Measurements from ENCODE around the gene KCNN2.

Gene KCNN2

DNA sequence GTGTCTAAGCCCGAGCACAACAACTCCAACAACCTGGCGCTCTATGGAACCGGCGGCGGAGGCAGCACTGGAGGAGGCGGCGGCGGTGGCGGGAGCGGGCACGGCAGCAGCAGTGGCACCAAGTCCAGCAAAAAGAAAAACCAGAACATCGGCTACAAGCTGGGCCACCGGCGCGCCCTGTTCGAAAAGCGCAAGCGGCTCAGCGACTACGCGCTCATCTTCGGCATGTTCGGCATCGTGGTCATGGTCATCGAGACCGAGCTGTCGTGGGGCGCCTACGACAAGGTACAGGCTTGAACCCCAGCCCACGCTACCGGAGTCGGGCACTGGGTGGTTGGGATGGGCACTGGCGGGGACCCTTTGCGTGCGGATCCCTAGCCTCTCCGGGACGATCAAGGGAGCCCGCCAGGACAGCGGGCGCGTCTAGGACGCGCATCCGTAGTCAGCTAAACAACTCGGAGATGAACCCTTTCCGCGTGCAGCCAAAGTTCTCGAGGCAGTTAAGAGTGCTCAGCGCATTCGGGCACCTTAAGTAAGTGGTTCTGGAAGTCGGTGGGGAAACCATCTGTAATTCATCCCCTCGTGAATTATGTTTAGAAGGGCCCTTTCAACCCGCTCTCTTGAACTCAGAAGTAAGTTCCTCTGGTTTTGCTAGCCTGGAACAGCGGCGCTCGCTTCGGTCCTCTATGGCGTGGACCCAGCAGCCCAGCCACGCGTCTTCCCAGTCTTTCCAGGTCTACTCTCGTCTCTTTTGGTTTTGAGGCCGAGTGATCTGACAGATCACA lies 1.3 kb downstream of the KCNN2 start:
- DNase-seq: peak; percentile 26

DNA sequence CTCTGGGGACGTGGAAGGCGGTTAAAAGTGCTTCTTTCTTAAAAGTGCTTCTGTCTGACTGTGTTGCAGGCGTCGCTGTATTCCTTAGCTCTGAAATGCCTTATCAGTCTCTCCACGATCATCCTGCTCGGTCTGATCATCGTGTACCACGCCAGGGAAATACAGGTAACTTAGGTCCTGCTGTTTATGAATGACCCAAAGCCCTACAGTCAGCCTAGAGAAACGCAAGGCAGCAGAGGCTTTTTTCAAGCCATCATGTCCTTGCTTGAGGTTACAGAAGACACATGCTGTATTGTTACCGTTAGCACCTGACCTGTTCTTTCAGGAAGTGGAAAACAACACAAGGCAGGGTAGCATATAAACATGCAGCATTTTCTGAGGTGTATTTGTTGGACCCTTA lies 2.0 kb downstream of the KCNN2 start:
- peak; percentile 52 for DNase-seq

DNA sequence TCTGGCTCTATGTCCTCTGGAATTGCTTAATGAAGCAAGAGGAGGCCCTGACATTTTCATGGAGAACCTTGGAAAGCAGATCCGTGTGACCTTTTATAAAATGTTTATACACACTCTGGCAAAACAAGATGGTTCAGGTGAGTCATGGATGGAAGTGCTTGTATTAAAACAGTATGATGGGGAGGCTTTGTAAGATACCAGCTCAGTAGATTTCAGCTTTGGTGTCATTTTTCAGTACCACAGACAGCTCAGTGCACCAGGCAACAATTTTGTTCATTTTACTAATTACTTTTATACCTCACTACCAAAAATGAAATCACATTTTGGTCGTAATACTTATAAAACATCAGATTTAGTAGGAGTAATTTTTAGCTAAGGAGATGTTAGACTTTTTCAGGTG lies 5.2 kb downstream of the KCNN2 start:
- peak; percentile 21 for DNase-seq

DNA sequence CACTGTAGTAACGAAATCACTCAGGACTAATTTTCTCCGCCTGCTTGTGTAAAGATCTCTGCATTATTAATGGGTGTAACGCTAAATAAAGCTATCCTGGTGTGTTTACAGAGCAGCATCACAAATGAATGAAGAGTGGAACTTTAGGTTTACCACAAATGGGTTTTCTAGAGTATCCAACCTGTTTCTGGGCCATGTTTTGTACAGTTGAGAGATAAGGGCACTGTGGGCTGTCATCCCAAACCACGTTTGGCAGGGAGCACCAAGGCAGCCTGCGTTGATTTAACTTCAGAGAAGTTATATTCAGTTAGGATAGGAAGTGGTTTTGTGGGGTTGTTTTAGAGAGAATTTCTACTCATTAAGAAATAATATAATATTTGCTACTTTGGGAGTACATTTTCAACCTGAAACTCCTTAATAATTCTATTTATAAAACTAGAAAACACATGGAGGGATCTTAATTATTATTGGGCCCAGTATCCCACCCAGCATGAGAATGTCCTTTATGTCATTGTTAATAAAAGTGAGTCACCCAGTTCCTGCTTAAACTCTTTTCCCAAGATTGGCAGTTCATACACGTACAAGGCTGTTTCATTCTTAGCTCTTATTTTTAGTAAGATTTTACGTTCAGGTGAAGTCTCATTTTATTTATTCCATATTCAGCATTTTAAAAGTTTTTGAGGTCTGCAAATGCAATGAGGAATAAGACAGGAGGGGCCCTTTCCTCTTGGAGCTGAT lies 8.0 kb downstream of the KCNN2 start:
- DNase-seq: peak; percentile 31

DNA sequence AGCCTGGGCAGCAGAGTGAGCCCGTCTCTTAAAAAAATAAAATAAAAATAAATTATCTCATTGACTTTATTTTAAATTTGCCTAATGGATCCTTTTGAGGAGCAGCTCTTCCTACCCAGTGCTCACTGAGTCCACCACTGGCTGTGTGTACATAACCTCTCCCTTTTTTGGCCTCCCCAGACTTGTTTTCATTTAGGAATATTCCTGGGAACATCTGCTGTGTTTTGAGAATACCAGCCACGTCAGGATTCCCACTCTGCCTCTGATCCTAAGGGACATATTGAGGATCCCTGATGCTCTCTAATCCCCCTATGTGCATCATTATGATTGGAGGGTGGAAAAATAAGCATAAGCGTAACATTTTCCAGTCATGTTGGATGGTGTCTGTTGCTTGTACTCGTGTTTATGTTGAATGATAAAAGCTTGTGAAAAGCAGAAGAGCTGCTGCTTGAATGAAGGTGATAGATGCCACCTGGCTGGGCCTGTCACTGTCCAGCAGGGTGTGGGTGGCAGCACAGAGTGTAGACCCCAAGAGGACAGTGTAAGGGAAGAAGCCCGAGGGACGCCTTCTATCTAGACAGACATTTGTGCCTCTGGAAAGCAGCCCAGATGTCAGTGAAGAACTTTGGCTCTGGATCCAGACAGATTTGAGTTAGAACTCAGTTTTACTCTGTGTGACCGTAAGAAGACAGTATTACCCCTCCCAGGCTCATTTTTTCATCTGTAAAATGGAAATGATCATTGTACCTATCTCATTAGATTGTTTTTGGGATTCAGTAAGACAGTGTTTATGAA lies 15.4 kb downstream of the KCNN2 start:
- DNase-seq: no peak

DNA sequence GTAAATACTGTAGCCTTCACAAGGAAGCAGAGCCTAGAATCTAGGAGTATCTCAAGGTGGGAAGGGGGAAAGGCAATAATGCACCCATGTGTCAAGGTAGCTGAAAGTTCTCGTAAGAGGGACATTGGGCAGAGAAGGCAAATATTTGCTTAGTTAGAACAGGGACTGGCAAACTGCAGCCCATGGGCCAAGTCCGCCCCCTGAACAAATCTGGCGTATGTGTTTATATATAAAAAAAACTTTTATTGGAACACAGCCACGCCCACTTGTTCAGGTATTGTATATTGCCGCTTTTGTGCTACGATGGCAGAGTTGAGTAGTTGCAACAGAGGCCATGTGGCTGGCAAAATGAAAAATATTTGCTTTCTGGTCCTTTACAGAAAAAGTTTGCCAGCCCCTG lies 16.1 kb downstream of the KCNN2 start:
- DNase-seq: no peak

DNA sequence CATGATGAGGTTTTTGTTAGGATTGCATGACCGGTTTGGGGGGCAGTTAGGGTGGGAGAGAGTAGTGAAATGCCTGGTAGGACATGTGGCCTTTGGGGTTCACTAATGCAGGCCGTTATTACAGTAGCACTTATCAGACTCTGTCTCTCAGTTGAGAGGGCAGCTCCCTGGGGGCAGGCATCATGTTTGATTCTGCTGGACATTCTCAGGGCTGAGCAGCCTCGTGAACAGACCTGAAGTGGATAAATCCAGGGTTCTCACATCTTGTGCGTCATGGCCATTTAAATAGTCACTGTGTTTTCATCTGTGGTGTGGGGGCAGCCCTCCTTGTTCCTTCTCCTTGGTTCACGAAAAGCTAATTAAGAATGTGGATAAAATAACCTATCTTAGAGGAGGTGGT lies 18.9 kb downstream of the KCNN2 start:
- DNase-seq: no peak

DNA sequence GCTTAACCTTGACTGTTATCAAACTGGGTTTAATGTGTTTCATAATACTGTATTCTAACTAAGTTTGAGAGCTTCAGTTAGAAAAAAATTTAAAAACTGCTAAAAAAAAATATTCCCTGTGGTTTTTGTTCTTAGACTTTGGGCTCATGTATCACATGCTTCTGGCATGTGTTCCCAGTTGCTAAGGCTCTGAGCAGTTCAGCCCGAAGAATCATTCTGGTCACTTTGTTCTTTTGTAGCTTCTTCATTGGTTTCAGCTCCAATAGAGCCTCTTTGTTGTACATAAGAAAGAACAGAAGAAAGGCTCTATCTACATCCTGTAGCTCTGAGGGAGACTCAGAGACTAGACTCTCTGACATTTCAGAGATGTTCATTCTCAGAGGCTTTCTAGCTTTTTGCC lies 25.6 kb downstream of the KCNN2 start:
- DNase-seq: no peak

DNA sequence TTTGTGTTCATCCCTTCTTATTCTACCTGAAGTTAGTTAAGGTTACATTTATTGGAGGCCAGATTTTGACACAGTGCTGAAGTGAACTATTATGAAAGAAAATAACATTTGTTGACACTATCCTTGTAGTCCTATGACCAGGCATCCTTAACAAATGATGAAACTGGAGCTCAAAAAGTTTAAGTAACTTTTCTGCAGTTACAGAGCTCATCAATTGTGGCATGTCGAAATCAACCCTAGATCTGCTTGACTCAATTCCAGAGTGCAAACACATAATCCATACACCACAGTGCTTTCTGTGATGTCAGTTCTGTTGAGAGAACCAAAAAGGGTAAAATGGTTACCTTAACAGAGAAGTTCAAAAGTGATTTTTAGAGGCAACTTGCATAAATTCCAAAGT lies 28.6 kb downstream of the KCNN2 start:
- DNase-seq: peak; percentile 80

DNA sequence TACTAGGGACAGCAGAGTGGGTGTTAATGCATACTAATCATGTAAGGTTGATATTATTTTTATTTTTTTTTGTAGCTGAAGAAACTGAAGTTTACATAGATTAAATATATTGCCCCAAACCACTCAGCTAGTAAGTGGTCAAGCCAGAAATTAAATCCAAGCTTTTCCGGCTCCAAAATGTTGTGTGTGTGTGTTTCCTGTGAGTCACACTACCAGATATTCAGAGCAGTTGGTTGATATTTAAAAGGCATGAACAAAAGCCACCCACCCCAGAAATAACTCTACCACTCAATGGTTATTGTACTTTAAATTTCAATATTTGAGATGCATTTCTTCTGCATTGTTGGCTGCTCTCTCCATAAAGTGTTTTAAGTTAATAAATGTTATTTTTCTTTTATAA lies 29.5 kb downstream of the KCNN2 start:
- DNase-seq: peak; percentile 54

DNA sequence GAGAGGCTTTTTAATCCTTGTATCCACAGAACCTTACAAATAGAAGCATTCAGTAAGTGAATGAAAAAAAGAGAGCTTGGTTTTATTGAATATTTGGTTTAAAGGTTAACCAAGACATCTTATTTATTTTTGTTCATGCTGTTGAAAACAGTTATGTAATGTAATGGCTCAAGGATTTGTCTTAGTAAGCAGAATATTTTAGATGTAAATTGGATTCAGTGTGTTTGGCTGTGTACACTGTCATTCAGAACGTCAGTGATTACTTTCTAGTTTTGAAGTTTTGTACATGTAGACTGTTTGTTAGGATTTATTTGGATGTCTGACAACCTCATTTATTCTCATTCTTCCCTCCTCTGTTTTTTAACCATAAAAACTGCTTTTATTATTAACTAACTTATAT lies 31.3 kb downstream of the KCNN2 start:
- no peak for DNase-seq

DNA sequence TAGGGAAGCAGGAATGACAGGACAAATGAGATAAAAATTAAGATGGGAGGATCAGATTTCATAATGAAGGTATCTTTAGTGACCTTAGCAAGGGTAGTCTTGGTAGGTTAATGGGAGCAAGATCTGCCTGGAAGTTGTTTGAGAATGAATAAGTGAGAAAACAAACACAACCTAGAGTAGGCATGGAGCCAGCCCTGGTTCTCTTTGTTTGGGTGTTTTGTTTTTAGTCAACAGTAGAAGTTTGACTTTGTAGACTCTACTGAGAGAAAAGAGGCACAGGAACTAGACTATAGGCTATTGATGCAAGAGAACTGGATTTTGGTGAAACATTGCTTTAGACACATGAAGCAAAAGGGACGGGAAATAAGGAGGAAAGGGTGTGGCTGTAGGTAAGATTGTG lies 40.3 kb downstream of the KCNN2 start:
- no peak for DNase-seq

DNA sequence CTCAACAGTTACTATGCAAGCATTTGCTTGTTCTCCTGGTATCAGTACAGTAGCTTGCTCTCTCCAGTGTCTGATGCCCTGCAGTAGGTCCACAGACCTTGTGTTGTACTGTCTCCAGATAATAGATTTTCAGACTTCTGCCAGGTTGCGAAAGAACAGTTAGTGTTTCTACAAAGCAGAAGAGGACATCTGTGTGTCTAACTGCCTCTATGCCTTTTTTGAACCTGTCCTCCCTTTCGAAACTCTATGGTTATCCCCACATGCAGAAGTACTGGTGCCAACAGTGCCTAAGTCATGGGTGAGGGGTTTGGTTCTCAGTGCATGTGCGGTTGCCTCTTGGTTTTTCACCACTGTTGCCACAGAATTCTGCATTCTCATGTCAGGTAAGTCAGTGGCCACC lies 45.9 kb downstream of the KCNN2 start:
- DNase-seq: peak; percentile 95

DNA sequence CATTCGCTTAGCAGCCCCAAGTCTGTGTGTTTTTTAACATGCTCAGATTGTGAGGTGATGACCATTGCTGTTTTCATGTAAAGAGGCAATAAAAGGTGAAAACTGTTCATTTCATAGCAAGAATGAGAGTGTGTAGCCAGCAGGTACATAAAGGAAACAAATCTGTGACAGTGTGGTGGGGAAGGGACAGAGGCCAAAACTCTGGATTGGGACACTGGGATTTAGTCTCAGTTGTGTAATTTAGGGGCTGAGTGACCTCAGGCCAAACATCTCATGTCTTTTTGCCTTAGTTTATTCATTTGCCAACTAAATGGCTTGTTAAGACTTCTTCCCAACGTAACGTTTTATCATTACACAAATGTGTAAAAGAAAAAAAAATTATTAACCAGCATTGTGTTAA lies 47.0 kb downstream of the KCNN2 start:
- no peak for DNase-seq

DNA sequence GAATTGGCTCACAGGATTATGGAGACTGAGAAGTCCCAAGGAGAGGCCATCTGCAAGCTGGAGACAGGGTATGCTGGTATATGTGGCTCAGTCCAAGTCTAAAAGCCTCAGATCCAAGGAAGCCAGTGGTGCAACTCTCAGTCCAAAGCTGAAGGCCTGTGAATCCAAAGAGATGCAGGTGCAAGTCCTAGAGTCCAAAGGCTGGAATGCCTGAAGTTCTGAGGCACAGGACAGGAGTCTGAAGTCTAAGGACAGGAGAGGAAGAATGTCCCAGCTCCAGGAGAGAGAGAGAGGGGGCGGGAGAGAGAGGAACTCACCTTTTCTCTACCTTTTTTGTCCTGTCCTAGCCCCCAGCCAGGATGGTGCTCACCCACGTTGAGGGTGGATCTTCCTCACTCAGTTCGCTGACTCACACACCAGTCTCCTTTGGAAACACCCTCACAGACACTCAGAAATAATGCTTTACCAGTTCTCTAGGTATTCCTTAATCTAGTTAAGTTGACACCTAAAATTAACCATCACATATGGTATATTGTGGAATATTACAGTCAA lies 49.6 kb downstream of the KCNN2 start:
- no peak for DNase-seq

DNA sequence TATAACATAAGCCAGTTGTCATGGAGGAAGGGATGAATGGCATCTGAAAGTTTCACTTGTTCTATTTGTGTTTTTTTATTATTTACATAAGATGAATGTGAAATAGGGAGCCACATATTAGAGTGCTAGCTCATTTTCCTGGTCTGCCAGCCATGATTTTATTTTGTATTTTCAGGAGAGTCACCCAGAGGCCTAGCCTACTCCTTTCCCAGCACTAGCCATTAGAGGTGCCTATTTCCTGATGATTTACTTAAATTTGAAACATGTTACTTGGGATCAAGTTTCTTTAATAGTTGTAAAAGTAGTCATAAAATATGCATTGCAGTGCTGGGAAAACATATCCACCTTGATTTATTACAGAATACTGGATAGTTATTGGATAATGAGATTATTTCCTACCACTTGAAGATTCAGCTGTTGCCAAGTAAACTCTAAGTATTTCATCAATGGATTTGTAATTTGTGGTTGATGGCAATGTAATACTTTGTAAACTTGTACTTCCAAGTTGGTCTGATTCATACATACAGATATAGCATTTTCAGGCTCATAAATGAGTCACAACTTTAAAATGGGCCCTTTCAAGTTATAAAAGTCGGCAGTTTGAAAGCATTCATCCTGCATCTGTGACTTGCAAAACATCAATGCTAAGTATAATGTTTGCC lies 50.8 kb downstream of the KCNN2 start:
- peak; percentile 88 for DNase-seq

DNA sequence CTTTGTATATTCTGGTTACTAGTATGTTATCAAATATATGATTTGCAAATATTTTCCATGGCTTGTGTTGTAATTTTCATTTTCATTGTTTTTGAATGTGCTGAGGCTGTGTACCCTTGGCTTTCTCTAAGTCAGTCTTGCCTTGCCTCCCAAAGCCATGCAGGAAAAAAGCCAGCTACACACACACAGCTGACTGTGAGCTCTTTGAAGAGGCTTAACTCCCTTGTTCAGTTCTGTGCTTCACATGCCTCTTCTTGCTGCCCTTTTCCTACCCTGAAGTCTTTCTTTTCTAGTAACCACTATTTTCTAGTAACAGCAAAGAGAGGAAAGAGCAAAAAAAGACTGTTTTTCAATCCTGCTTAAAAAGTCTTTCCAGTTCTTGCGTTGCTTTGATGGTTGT lies 53.9 kb downstream of the KCNN2 start:
- no peak for DNase-seq

DNA sequence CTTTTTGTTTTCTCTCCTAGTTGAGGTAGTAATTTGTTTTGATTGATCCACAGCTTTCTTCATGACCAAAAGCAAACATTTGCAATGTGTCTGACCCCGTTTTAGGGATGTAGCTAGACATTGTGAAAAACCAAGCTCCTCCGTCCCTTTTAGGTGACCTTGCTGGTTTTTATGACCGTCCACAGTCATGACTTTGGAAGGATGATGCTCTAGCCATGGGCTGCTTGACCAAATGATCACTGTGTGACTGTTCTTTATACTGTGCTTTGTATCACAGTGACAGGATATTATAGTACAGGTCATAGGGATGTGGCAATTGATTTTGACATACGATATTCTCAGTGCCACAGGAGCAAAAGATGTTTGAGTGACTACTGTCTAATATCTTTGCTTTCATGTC lies 54.4 kb downstream of the KCNN2 start:
- DNase-seq: no peak

DNA sequence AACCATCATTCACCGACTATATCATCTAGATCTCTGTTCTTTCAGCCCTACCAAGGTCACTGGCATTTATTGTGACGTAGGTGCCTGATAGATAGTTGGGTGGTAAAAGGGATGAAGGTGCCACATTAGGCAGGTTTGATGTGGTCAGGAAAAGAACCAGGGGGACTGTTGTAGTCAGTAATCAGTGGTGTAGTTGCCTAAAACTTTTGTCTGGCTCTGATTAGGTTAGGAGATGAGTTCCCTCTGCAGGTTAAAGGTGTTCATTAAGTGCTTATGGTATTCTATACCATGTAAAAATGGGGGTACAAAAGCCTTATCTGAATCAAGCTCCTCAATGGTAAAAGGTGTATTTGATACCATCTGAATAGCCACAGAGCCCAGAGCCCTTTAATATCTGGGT lies 55.6 kb downstream of the KCNN2 start:
- no peak for DNase-seq

DNA sequence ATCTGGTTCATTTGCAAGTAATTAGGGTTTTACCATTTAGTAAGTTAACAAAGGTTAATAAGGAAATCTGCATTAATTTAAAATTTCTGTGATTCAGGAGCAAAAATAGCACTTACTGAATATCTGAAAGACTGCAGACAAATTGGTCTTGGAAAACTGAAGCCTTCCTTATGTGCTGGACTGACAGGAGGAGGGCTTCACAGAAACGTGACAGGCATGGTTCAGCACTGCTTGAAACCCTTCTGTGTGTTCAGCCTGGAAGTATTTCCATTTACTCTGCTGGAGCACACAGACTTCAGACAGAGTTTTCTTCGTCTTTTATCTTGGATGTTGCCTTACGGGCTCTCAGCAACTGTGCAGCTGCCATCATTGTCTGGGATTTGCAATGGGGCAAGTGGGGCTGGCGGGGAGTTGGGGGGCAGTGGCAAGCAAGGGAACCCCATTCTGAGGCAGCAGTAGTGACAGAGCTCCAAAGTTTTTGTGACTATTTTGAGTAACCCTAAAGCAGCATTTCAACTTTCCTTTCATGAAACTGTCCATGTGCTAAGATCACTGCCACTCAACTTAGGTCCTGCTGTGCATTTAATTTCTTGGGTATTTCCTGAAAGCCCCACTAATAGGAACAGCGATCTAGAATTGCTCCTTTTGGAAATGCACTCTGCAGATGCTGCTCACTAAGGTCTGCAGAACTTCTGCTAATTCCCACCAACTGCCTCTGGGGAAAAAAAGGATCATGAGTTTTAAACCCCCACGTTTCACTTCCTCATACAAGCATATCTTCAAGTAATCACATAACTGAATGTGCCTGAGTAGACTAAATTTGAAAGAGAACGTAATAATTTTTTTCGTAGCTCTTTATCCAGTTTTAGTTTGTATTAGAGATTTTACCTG lies 56.6 kb downstream of the KCNN2 start:
- DNase-seq: peak; percentile 97

DNA sequence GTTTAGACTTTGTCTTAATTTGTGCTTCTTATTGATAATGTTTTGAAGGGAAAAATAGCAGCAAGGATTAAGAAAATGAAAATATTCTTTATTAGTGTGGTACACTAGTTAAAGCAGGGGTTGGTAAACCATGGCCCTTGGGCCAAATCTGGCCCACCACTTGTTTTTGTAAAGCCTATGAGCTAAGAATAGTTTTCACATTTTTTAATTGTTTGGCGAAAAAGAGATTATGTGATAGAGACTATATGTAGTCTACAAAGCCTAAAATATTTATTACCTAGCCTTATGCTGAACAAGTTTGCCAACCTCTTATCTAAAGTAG lies 57.2 kb downstream of the KCNN2 start:
- no peak for DNase-seq

DNA sequence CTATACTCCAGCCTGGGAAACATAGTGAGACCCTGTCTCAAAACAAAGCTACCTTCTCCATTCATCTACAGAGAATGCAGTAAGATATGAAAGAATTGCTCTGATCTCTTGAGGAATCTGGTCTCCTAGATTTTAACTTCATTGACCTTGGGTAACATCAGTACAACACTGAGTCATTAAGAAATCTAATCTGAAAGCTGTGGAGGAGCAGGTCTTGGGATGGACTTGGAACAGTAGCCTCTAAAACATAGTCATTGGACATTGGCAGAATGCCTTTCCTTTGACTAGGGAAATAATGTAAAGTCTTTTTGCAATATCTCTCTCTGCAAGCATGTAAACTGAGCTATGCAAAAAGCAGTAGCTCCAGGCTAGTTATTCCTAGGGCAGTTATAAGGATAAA lies 58.1 kb downstream of the KCNN2 start:
- no peak for DNase-seq
